Endothelial cell of umbilical vein (primary cell): ENCODE results near the gene LAMB1. TPM values are rescaled to one million over a fixed set of nuclear protein-coding genes. Genes with fewer than 3 reads are reported as not detected.

Source experiments
- BruUV-seq: library from RNA; stranded (reverse); fragments of 400-500 nt; replicated peaks from 2 replicates; lab custom pipeline; 2021; lab: Mats Ljungman, UMichigan
- CTCF ChIA-PET: fragments of 300-600, 350-600 bp; sonication (Branson Sonifier 250); formaldehyde crosslinking; loops from one replicate; lab custom pipeline; 2021; ENCODE audit warnings: antibody characterized with exemption, inconsistent platforms; lab: Charles Lee
- POLR2A ChIA-PET: fragments of 300-600, 350-600 bp; sonication (Branson Sonifier 250); formaldehyde crosslinking; loops from one replicate; lab custom pipeline; 2021; ENCODE audit warnings: antibody characterized with exemption, inconsistent platforms; lab: Charles Lee
- DNase-seq: peaks from one replicate; pipeline ENCODE4 v3.0.0-alpha.2; 2011; ENCODE audit warnings: low read depth, low spot score
- FAIRE-seq: peaks from 2 replicates; lab custom pipeline; 2011; peaks lifted over from hg19 to GRCh38; lab: Jason Lieb, UNC
- H2AFZ ChIP-seq: 2 replicates; pipeline ENCODE4 v1.6.0; 2012; ENCODE audit warnings: low read depth, low read length, control low read depth, inconsistent platforms
- H3K27ac ChIP-seq: 2 replicates; pipeline ENCODE4 v1.5.1; 2011; ENCODE audit warnings: low read depth, mild to moderate bottlenecking, control low read depth, low read length, moderate library complexity; ENCODE audit not compliant: insufficient read depth
- H3K27me3 ChIP-seq, 2 experiments: 2 replicates each; pipeline versions ENCODE4 v1.6.0 to v1.6.1; 2011; ENCODE audit warnings: low read length in 2 of 2, mixed read lengths in 1 of 2; ENCODE audit not compliant: control insufficient read depth in 2 of 2, insufficient read depth in 2 of 2
- H3K36me3 ChIP-seq, 2 experiments: 2 replicates in 1 of 2; 3 replicates in 1 of 2; pipeline ENCODE4 v1.5.1; 2011; ENCODE audit warnings: low read length in 2 of 2, mild to moderate bottlenecking in 1 of 2, moderate library complexity in 1 of 2; ENCODE audit not compliant: control insufficient read depth in 2 of 2, insufficient read depth in 2 of 2; ENCODE audit errors: extremely low read depth in 1 of 2
- H3K4me1 ChIP-seq: 3 replicates; pipeline ENCODE4 v1.5.1; 2011; ENCODE audit warnings: mild to moderate bottlenecking, low read length; ENCODE audit not compliant: control insufficient read depth, insufficient read depth; ENCODE audit errors: extremely low read depth
- H3K4me2 ChIP-seq: 2 replicates; pipeline ENCODE4 v1.6.1; 2011; ENCODE audit warnings: low read length, control low read depth, mixed read lengths; ENCODE audit not compliant: insufficient read depth
- H3K4me3 ChIP-seq, 3 experiments: fragments of 200-600 bp in 1 of 3; sonication (generic), shearing (Covaris generic) in 1 of 3; replicated peaks in 1 of 3; 2 replicates each; pipeline ENCODE4 v1.5.1; 2011 to 2016; ENCODE audit warnings: control low read depth in 3 of 3, low read length in 3 of 3, mild to moderate bottlenecking in 2 of 3, inconsistent platforms in 1 of 3, low read depth in 1 of 3, moderate library complexity in 1 of 3; ENCODE audit not compliant: insufficient read depth in 1 of 3
- H3K79me2 ChIP-seq: 2 replicates; pipeline ENCODE4 v1.6.0; 2012; ENCODE audit warnings: low read length, inconsistent platforms; ENCODE audit not compliant: control insufficient read depth, insufficient read depth
- H3K9ac ChIP-seq: replicated peaks from 2 replicates; pipeline ENCODE3; 2011; ENCODE audit warnings: low read length, control low read depth; ENCODE audit not compliant: insufficient read depth; ENCODE audit errors: extremely low read depth
- H3K9me1 ChIP-seq: replicated peaks from 3 replicates; pipeline ENCODE4 v1.6.0; 2011; ENCODE audit warnings: mild to moderate bottlenecking, low read length; ENCODE audit not compliant: control insufficient read depth, insufficient read depth; ENCODE audit errors: extremely low read depth
- H3K9me3 ChIP-seq: replicated peaks from 2 replicates; pipeline ENCODE4 v1.5.1; 2012; ENCODE audit warnings: low read length, inconsistent platforms; ENCODE audit not compliant: control insufficient read depth, insufficient read depth
- H4K20me1 ChIP-seq: replicated peaks from 2 replicates; pipeline ENCODE3; 2011; ENCODE audit warnings: mild to moderate bottlenecking, low read length; ENCODE audit not compliant: control insufficient read depth, insufficient read depth; ENCODE audit errors: extremely low read depth
- JUN ChIP-seq: IDR thresholded peaks from 2 replicates; pipeline ENCODE4 v1.6.1; 2011; ENCODE audit warnings: borderline replicate concordance, low read depth; ENCODE audit not compliant: insufficient read length, insufficient read depth
- POLR2A ChIP-seq: IDR thresholded peaks from 2 replicates; pipeline ENCODE4 v1.6.1; 2012; ENCODE audit warnings: low read depth, mild to moderate bottlenecking, control low read depth, low read length
- POLR2AphosphoS5 ChIP-seq: IDR thresholded peaks from 2 replicates; pipeline ENCODE4 v1.6.1; 2012; ENCODE audit warnings: low read depth, mild to moderate bottlenecking, control low read depth, low read length, moderate library complexity; ENCODE audit not compliant: insufficient read depth
- dilution Hi-C: fragments of 300-500 bp; cut with MboI; formaldehyde crosslinking; loops from one replicate; pipeline ENCODE4 v1.15.0; 2019; ENCODE audit warnings: low sequenced_read_pairs; ENCODE audit not compliant: extremely low pct_ligation_motif_present
- intact Hi-C: fragments of 100-400 bp; cut with micrococcal nuclease; formaldehyde crosslinking; loops from one replicate; pipeline ENCODE4 v1.10.0; 2022
- polyA plus RNA-seq, 4 experiments: library from polyadenylated mRNA; depleted of rRNA in 3 of 4; stranded (reverse) in 3 of 4; unstranded in 1 of 4; fragments of >200 nt; gene quantifications; 2 replicates each; pipeline versions ENCODE4 v1.2.1 to v1.2.3, GENCODE V29; 2011 to 2012; ENCODE audit warnings: missing spikeins in 1 of 4
- total RNA-seq: library from RNA; stranded (reverse); gene quantifications from 2 replicates; pipeline ENCODE4 v1.2.3, GENCODE V29; 2021
- TF ChIP-seq, protein P1 (sequence below): IDR thresholded peaks from 2 replicates; pipeline ENCODE4 v1.6.1; 2011; ENCODE audit not compliant: insufficient read depth, insufficient read length
- TF ChIP-seq, protein P2 (sequence below), 2 donors: IDR thresholded peaks; 1 replicate in 1 of 2; 2 replicates in 1 of 2; pipeline ENCODE4 v1.5.1; 2011; ENCODE audit warnings: low read length in 2 of 2, mild to moderate bottlenecking in 2 of 2, moderate library complexity in 2 of 2, control low read depth in 1 of 2, inconsistent platforms in 1 of 2, low read depth in 1 of 2; ENCODE audit not compliant: insufficient read depth in 1 of 2; ENCODE audit errors: extremely low read depth in 1 of 2

LAMB1 gene
- total and polyA plus RNA-seq, 2 donors (not counting 3 experiments of a cell fraction or from before 2014, with no cell fraction given) = 588 to 703 TPM

DNA sequence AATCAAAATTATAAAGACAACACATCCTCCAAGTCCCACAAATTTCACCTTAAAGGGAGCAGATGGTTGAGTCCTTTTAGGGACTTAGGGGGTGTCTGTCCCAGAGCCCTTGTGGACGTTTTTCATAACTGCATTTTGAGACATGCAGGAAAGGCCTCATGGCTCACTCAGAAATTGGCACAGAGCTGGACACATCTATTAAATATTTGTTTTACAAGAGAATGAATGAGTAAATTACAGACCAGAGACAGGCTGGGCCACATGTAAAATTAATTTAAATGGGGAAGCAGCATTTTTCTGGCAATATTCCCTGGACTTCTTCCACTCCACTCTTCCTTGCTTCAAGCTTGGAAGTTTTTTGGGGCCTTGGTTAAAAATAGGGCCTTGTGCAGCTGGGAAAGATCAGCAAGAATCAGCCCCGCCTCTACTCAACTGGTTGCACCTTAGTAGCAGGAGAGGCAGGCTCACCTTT is 20.0 kb downstream of the LAMB1 start:
- dilution Hi-C loops (no loop called here), intact Hi-C loops (no loop called here)
- FAIRE-seq = peak; percentile 46
- Histone ChIP-seq H2AFZ (no peak overlapping the region), H4K20me1 (peaks cover 12% of the 10 kb centered on the region), H3K36me3 (peaks cover 49 to 63% of the 10 kb centered on the region in 2 experiments), H3K27ac (no peak overlapping the region), H3K27me3 (no peaks in the 10 kb centered on the region), H3K4me1 (no peaks in the 10 kb centered on the region), H3K79me2 (peaks cover 85% of the 10 kb centered on the region), H3K9ac (no peak overlapping the region), H3K4me2 (no peak overlapping the region), H3K9me3 (no peaks in the 10 kb centered on the region), H3K9me1 (no peaks in the 10 kb centered on the region), H3K4me3 (no peak overlapping the region)
- CTCF ChIA-PET = interaction anchor here (0.6 to 4.5 kb wide), 8 partner anchors 10 to 514 kb away, joined by 3 to 29 read pairs (median 6); no protein-coding TSS in a partner anchor
- BruUV-seq = no TSS peak
- POLR2A ChIA-PET = interaction anchor here (1.1 to 1.7 kb wide), 4 partner anchors 8 to 33 kb away, joined by 3 to 7 read pairs (median 4); no protein-coding TSS in a partner anchor
- no peak for DNase-seq
- TF ChIP-seq POLR2A (no peak), JUN (no peak), POLR2AphosphoS5 (no peak)
- TF ChIP-seq, protein P1, sequence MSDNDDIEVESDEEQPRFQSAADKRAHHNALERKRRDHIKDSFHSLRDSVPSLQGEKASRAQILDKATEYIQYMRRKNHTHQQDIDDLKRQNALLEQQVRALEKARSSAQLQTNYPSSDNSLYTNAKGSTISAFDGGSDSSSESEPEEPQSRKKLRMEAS = no peak
- TF ChIP-seq, protein P2, sequence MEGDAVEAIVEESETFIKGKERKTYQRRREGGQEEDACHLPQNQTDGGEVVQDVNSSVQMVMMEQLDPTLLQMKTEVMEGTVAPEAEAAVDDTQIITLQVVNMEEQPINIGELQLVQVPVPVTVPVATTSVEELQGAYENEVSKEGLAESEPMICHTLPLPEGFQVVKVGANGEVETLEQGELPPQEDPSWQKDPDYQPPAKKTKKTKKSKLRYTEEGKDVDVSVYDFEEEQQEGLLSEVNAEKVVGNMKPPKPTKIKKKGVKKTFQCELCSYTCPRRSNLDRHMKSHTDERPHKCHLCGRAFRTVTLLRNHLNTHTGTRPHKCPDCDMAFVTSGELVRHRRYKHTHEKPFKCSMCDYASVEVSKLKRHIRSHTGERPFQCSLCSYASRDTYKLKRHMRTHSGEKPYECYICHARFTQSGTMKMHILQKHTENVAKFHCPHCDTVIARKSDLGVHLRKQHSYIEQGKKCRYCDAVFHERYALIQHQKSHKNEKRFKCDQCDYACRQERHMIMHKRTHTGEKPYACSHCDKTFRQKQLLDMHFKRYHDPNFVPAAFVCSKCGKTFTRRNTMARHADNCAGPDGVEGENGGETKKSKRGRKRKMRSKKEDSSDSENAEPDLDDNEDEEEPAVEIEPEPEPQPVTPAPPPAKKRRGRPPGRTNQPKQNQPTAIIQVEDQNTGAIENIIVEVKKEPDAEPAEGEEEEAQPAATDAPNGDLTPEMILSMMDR (IDR thresholded peaks at IDR 0.05; ENCODE audit: extremely low read depth in 1 of 2, insufficient read depth in 1 of 2, low read depth in 1 of 2, low read length in 2 of 2) = peak; percentile 25
